IPS-18a (cell line): Measurements from ENCODE around the gene OSBPL1A.

Experiments
- H3K27ac ChIP-seq: one replicate; pipeline ENCODE4 v1.5.1; 2013; ENCODE audit warnings: low read length
- H3K27me3 ChIP-seq: one replicate; pipeline ENCODE4 v1.6.1; 2013; ENCODE audit warnings: mild to moderate bottlenecking, low read length; ENCODE audit not compliant: control insufficient read depth, insufficient read depth
- H3K36me3 ChIP-seq: one replicate; pipeline ENCODE4 v1.6.1; 2013; ENCODE audit warnings: low read depth, low read length; ENCODE audit not compliant: control insufficient read depth
- H3K4me1 ChIP-seq: one replicate; pipeline ENCODE4 v1.6.1; 2013; ENCODE audit warnings: low read depth, low read length; ENCODE audit not compliant: control insufficient read depth
- H3K4me3 ChIP-seq: one replicate; pipeline ENCODE4 v1.5.1; 2013; ENCODE audit warnings: low read length
- H3K9ac ChIP-seq: one replicate; pipeline ENCODE4 v1.6.1; 2013; ENCODE audit warnings: mild to moderate bottlenecking, low read length, moderate library complexity
- H3K9me3 ChIP-seq: one replicate; pipeline ENCODE4 v1.6.1; 2013; ENCODE audit warnings: low read depth, low read length; ENCODE audit not compliant: control insufficient read depth

OSBPL1A gene

DNA sequence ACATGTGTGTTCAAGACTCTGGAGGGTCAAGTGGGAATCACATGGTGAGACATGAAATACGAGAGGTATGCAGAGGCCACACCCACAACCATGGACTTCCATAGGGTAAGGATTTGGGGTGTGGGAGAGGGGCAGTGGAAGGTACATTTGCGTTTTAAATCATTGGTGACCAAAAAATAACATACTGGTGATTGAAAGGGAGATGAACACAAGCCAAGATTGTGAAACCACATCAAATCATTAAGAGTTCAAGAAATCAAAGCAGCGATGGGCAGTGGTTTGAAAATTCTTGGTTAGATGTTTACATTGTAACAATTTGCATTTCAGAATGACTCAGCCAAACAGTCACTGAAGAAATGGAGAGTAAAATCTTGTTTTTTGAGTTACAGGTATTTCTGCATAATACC, 260.7 kb downstream of the OSBPL1A start:
- H3K9ac ChIP-seq: no peak overlapping the region
- no peak overlapping the region for H3K27ac ChIP-seq
- H3K9me3 ChIP-seq: no peaks in the 10 kb centered on the region

DNA sequence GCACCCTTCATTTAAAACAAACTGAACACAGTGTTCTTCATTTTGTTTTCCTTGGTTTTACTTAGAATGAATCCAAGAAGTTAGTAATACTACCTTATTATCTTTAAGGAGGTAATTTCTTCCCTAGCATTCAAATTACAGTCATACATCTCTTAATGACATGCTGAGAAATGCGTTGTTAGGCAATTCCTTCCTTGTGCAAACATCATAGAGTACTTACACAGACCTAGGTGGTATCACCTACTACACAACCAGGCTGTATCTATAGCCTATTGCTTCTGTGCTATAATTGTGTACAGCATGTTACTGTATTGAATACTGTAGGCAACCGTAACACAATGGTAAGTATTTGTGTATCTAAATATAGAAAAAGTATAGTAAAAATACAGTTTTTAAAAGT, 267.1 kb downstream of the OSBPL1A start:
- no peak overlapping the region for H3K9ac ChIP-seq
- H3K4me3 ChIP-seq: no peak overlapping the region
- no peak overlapping the region for H3K27ac ChIP-seq
- H3K9me3 ChIP-seq: no peaks in the 10 kb centered on the region
- H3K36me3 ChIP-seq: peaks cover 14% of the 10 kb centered on the region
- no peaks in the 10 kb centered on the region for H3K4me1 ChIP-seq
- no peaks in the 10 kb centered on the region for H3K27me3 ChIP-seq

More for the DNA sequence above, 260.7 kb downstream of the OSBPL1A start:
- peaks cover 17% of the 10 kb centered on the region for H3K4me1 ChIP-seq
- H3K4me3 ChIP-seq: no peak overlapping the region
- peaks cover 7% of the 10 kb centered on the region for H3K36me3 ChIP-seq
- H3K27me3 ChIP-seq: no peaks in the 10 kb centered on the region

DNA sequence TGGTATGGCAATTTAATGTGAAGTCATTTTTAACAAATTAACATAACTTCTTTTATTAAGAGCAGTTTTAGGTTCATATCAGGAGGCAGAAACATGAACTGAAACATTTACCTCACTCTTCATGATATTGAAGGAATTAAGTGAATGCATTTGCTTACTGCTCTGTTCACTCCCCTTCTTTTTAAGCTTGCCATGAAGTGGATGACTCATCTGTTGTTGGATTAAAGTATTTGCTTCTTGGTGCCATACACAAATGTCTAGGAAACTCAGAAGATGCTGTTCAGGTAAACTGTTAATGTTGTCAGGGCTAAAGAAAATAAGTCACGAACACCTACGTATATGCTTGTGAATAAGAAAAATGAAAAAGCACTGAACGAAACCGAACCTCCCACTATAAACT, 268.9 kb downstream of the OSBPL1A start:
- Histone ChIP-seq H3K4me3 (no peak overlapping the region), H3K27ac (no peak overlapping the region), H3K9ac (no peak overlapping the region), H3K9me3 (no peaks in the 10 kb centered on the region), H3K36me3 (peaks cover 17% of the 10 kb centered on the region), H3K27me3 (no peaks in the 10 kb centered on the region), H3K4me1 (no peaks in the 10 kb centered on the region)

DNA sequence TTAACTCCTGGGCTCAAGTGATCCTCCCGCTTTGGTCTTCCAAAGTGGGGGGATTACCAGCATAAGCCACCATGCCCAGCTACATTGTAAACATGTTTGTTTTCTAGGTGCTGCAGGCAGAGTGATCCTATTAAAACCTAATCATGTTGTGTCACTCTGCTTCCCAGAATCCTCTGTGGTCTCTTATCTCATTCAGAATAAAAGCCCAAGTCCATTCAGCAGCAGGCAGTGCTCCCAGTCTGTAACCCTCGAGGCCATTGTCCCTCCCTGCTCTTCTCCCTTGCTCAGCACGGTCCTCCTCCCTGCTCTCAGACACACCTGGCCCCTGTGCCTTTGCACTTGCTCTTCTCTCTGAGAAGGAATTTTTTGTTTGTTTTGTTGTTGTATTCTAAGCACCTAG, 269.9 kb downstream of the OSBPL1A start:
- Histone ChIP-seq H3K4me1 (no peaks in the 10 kb centered on the region), H3K36me3 (peaks cover 10% of the 10 kb centered on the region), H3K4me3 (no peak overlapping the region), H3K27me3 (no peaks in the 10 kb centered on the region), H3K9ac (no peak overlapping the region), H3K9me3 (no peaks in the 10 kb centered on the region), H3K27ac (no peak overlapping the region)

DNA sequence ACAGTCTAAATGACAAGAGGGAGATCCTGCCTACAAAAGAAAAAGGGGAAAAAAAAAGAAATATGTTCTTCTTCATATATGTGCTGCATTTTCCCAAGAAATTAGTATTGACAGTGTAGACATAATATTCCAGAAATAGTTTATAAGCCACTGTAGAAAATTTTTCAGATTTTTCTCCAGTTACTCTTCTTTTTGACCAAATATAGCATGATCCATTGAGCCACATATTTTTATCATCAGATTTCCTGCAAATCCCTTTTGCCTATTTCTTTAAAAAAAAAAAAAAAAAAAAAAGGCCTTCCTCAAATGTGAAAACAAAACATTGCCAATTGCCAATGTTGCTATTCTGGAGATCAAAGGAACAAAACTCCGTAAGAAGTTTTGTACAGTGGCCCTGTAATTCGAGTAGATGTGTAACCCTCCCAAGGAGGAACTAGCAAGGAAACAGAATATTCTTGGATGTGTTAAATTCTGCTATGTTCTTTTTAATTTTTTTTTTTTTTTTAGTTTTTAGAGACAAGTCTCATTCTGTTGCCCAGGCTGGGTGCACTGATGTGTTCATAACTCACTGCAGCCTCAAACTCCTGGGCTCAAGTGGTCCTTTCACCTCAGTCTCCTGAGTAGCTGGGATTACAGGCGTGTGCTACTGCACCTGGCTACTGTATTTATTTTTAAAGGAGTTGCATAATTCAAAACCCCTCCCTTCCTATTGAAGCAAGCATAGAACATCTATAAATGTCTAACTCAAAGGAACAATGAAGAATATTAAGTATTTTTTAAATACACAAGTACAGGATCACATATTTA, 271.3 kb downstream of the OSBPL1A start:
- Histone ChIP-seq H3K9ac (no peak overlapping the region), H3K4me3 (no peak overlapping the region), H3K4me1 (no peaks in the 10 kb centered on the region), H3K36me3 (peaks cover 10% of the 10 kb centered on the region), H3K9me3 (no peaks in the 10 kb centered on the region), H3K27ac (no peak overlapping the region), H3K27me3 (no peaks in the 10 kb centered on the region)

DNA sequence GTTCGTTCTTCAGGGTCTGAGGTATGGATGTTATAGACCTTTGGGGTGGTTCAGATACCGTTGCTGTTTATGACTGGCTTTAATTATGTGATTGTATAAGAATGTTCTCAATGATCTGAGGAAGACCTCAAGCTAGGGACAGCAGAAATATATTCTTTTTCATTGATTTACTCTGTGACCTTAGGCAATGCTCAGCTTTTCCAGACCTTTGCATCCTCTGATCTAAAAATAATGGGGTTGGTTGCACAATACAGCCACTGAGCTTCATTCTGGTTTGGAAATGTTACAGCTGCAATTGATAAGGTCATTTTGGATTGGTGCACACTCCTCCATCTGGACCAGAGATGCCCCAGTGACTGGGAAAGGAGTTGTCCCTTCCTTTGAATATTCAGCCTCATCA, 276.0 kb downstream of the OSBPL1A start:
- Histone ChIP-seq H3K27ac (no peak overlapping the region), H3K4me1 (no peaks in the 10 kb centered on the region), H3K4me3 (no peak overlapping the region)

DNA sequence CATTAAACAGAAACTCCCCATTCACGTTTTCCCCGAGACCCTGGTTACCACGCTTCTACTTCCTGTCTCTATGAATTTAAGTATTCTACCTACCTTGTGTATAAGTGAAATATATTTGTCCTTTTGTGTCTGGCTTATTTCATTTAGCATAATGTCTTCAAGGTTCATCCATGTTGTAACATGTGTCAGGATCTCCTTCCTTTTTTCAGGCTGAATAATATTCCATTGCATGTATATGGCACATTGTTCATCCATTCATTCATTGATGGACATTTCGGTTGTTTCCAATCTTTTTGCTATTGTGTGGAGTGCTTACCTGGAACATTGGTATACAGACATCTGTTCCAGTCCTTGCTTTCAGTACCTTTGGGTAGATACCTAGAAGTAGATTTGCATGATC, 276.9 kb downstream of the OSBPL1A start:
- Histone ChIP-seq H3K4me1 (no peaks in the 10 kb centered on the region), H3K4me3 (no peak overlapping the region), H3K27me3 (no peaks in the 10 kb centered on the region), H3K36me3 (peaks cover 3% of the 10 kb centered on the region), H3K9ac (no peak overlapping the region), H3K9me3 (no peaks in the 10 kb centered on the region), H3K27ac (no peak overlapping the region)

More for the DNA sequence above, 276.0 kb downstream of the OSBPL1A start:
- Histone ChIP-seq H3K36me3 (peaks cover 3% of the 10 kb centered on the region), H3K9ac (no peak overlapping the region), H3K27me3 (no peaks in the 10 kb centered on the region), H3K9me3 (no peaks in the 10 kb centered on the region)

DNA sequence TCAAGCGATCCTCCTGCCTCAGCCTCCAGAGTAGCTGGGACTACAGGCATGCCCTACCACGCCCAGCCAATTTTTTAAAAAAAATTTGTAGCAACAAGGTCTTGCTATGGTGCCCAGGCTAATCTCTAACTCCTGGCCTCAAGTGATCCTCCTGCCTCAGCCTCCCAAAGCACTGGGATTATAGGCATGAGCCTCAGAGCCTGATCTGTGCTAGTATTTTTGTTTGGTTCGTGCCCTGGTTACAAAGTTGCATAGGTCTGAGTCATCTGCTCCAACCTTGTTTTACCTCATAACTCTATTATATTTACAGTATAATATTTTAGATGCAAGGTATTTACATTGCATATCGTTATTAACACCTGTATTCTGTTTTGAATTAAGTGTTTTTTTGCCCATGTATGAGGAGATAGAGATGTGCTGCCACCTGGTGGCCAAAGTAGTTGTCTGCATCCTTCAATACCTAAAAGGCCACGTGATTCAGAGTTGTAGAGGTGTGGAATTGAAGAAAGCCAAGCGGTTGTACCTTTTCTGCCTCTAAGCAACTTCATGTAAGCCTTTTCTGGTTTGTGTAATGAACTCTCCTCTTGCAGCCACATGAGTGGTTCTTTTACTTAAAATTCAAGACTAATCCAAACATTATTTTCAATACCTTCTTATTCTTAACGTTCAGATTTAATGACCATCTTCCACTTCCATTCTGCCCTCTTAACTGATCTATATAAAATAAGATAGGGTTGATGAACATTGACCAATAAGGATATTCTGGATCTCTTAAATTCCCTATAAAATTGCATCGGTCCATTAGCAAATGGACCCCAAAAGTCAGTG, 278.7 kb downstream of the OSBPL1A start:
- Histone ChIP-seq H3K9ac (no peak overlapping the region), H3K36me3 (no peaks in the 10 kb centered on the region), H3K4me3 (no peak overlapping the region), H3K27ac (no peak overlapping the region), H3K4me1 (no peaks in the 10 kb centered on the region), H3K9me3 (no peaks in the 10 kb centered on the region), H3K27me3 (no peaks in the 10 kb centered on the region)

DNA sequence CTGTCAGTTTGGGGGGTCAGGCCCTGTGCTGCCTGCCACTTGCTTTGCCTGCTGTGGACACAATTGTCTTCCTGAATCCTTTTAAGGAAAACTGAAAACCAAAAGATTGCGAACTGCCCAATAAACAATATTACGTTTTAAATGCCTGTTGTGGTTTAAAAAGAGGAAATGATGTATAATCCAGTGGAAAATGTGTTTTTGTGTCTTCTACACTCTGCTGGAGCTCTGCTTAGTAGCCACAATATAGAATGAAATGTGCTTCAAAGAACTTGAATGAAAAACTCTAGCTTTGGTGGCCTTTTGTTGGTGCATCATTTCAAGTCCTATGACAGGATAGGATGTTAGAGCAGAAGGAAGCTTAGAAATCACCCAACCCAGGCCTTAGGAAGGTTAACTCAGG, 282.0 kb downstream of the OSBPL1A start:
- H3K27ac ChIP-seq: no peak overlapping the region
- H3K27me3 ChIP-seq: no peaks in the 10 kb centered on the region
- no peak overlapping the region for H3K4me3 ChIP-seq
- no peaks in the 10 kb centered on the region for H3K9me3 ChIP-seq
- no peak overlapping the region for H3K9ac ChIP-seq
- H3K4me1 ChIP-seq: peaks cover 4% of the 10 kb centered on the region
- H3K36me3 ChIP-seq: no peaks in the 10 kb centered on the region

DNA sequence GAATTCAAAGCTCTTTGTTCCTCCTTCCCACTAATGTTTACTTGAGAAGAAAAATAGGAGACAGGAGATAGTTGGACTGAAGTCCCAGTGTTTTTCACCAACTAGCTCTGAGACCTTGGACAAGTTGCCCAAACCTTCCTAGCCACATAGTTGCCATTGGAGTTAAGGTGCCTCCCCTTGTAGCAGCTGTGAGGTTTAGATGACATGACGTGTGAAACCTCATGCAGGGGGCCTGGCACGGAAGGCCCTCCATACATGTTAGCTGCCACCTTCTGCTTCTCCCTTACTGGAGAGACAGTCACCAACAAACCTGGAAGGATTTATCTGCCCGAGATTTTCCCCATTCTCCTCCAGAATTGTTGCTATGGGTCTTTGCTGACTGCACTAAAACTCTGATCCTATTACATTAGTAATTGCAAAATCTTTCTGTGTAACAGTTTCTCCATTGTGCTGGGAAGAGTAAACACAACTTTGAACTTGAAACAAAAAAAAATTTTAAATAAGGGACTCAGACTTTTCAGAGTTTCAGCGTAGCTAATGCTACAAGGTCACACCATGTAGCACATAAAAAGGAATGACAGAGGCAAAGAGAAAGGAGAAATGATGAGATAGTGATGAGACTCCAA, 282.6 kb downstream of the OSBPL1A start:
- H3K9ac ChIP-seq: no peak overlapping the region
- H3K4me3 ChIP-seq: no peak overlapping the region
- no peaks in the 10 kb centered on the region for H3K36me3 ChIP-seq
- peaks cover 4% of the 10 kb centered on the region for H3K4me1 ChIP-seq
- no peak overlapping the region for H3K27ac ChIP-seq
- no peaks in the 10 kb centered on the region for H3K27me3 ChIP-seq
- H3K9me3 ChIP-seq: no peaks in the 10 kb centered on the region

DNA sequence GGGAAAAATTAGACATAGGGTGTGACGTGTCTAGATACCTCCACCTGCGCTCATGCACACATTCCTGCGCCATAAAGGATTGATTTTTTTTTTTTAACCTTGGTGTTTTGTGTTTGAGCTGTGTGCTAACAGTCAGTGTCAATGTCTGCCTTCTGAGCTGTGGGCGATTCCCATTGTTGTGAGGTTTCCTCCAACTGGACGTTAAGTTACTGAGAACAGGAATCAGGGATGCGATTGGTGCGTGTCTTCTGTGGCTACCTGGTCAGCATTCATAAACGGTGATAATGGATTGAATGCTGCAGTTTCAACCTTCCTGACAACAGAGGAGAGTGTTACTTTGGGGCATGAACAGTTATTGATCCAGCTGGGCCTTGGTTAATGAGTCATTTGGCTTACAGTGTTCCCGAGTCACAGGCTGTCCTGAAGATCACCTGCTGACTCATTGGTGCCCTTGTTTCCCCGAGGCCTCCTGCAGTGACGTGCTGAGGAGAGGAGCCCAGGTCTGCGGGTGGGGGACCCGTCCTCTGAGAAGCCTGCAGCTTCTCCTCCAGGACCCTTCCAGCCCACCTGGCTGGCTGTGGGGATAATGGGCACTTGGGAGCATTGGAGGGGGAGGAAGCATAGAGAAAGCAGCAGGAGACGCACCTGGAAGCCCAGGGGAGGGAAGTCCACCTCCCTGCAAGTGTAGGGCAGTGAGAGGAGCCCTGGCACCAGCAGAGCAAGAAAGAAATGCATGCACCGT, 284.6 kb downstream of the OSBPL1A start:
- Histone ChIP-seq H3K4me3 (no peak overlapping the region), H3K36me3 (no peaks in the 10 kb centered on the region), H3K9me3 (no peaks in the 10 kb centered on the region), H3K27ac (no peak overlapping the region), H3K4me1 (peaks cover 4% of the 10 kb centered on the region), H3K9ac (no peak overlapping the region), H3K27me3 (no peaks in the 10 kb centered on the region)
